HCT116 (cell line): ENCODE data around the gene CATSPERZ. TPM values are rescaled to one million over a fixed set of nuclear protein-coding genes. Genes with fewer than 3 reads are reported as not detected.

Source experiments
- ATAC-seq: fragments of 200-7000 bp; cut with Tn5 transposase; 2 replicates; pipeline ENCODE4 v1.9.1; 2020; ENCODE audit warnings: mild to moderate bottlenecking, moderate library complexity
- BruUV-seq: library from RNA; stranded (reverse); fragments of 400-500 nt; replicated peaks from 2 replicates; lab custom pipeline; 2021; lab: Mats Ljungman, UMichigan
- CTCF ChIA-PET: fragments of 300-600 bp; sonication (Branson Sonifier 250); formaldehyde crosslinking; loops from one replicate; lab custom pipeline; 2021; ENCODE audit warnings: antibody characterized with exemption; lab: Charles Lee
- POLR2A ChIA-PET: fragments of 300-600, 350-600 bp; sonication (Branson Sonifier 250); formaldehyde crosslinking; loops from one replicate; lab custom pipeline; 2021; ENCODE audit warnings: antibody characterized with exemption; lab: Charles Lee
- RAD21 ChIA-PET, 2 experiments: fragments of 300-600 bp; sonication (Branson Sonifier 250); formaldehyde crosslinking; loops; one replicate each; lab custom pipeline; 2023; ENCODE audit warnings: low total read pairs in 2 of 2; ENCODE audit not compliant: uncharacterized antibody in 2 of 2, unreplicated experiment in 2 of 2, low non-redundant PET in 1 of 2; lab: Charles Lee
- DNase-seq: peaks from one replicate; pipeline ENCODE4 v3.0.0-alpha.2; 2010; ENCODE audit warnings: low read depth, low spot score
- H2AFZ ChIP-seq: fragments of 200-600 bp; shearing (Covaris generic), sonication (generic); 2 replicates; pipeline ENCODE4 v1.6.1; 2017; ENCODE audit warnings: low read depth, mixed run types, mixed read lengths, antibody characterized with exemption, low read length; ENCODE audit not compliant: poor library complexity, severe bottlenecking
- H3K27ac ChIP-seq: 2 replicates; pipeline ENCODE4 v1.5.1; 2012; ENCODE audit warnings: low read depth, low read length
- H3K27me3 ChIP-seq: fragments of 200-600 bp; sonication (generic); 2 replicates; pipeline ENCODE4 v1.6.1; 2016; ENCODE audit warnings: mixed run types, low read length, mixed read lengths; ENCODE audit not compliant: insufficient read depth
- H3K36me3 ChIP-seq, 2 experiments: fragments of 200-500 bp in 1 of 2; fragments of 200-600 bp in 1 of 2; sonication (Bioruptor generic) in 1 of 2; sonication (generic) in 1 of 2; 2 replicates each; pipeline versions ENCODE4 v1.5.1 to v1.6.1; 2014 to 2016; ENCODE audit warnings: low read length in 2 of 2, inconsistent platforms in 1 of 2, mixed read lengths in 1 of 2, mixed run types in 1 of 2; ENCODE audit not compliant: insufficient read depth in 2 of 2, control insufficient read depth in 1 of 2
- H3K4me1 ChIP-seq, 2 experiments: fragments of 200-600 bp in 1 of 2; sonication (generic) in 1 of 2; 2 replicates each; pipeline versions ENCODE4 v1.5.1 to v1.6.1; 2012 to 2017; ENCODE audit warnings: low read length in 2 of 2, inconsistent platforms in 1 of 2, mild to moderate bottlenecking in 1 of 2, mixed read lengths in 1 of 2, mixed run types in 1 of 2, moderate library complexity in 1 of 2; ENCODE audit not compliant: insufficient read depth in 2 of 2, control insufficient read depth in 1 of 2
- H3K4me2 ChIP-seq: fragments of 200-600 bp; sonication (generic); 2 replicates; pipeline ENCODE4 v1.6.1; 2017; ENCODE audit warnings: mixed run types, low read length, mixed read lengths
- H3K4me3 ChIP-seq, 2 experiments: fragments of 200-600 bp in 1 of 2; sonication (generic) in 1 of 2; replicated peaks in 1 of 2; 2 replicates each; pipeline ENCODE4 v1.5.1; 2011 to 2016; ENCODE audit warnings: low read length in 2 of 2, control low read depth in 1 of 2, low read depth in 1 of 2, mild to moderate bottlenecking in 1 of 2, mixed read lengths in 1 of 2, mixed run types in 1 of 2
- H3K79me2 ChIP-seq: fragments of 200-600 bp; sonication (generic); 2 replicates; pipeline ENCODE4 v1.6.1; 2017; ENCODE audit warnings: mild to moderate bottlenecking, mixed run types, low read length, moderate library complexity, mixed read lengths; ENCODE audit not compliant: insufficient read depth
- H3K9ac ChIP-seq: fragments of 200-600 bp; sonication (generic); 2 replicates; pipeline ENCODE4 v1.6.1; 2016; ENCODE audit warnings: low read length, mixed read lengths
- H3K9me2 ChIP-seq: fragments of 200-600 bp; sonication (generic), shearing (Covaris generic); 2 replicates; pipeline ENCODE4 v1.6.1; 2017; ENCODE audit warnings: mixed run types, mild to moderate bottlenecking, moderate library complexity; ENCODE audit not compliant: insufficient read depth
- H3K9me3 ChIP-seq, 2 experiments: fragments of 200-500 bp in 1 of 2; fragments of 200-600 bp in 1 of 2; sonication (Bioruptor generic) in 1 of 2; sonication (generic) in 1 of 2; 2 replicates each; pipeline ENCODE4 v1.6.1; 2014 to 2017; ENCODE audit warnings: low read length in 2 of 2, mixed read lengths in 2 of 2, inconsistent platforms in 1 of 2, low read depth in 1 of 2, mild to moderate bottlenecking in 1 of 2, mixed run types in 1 of 2, moderate library complexity in 1 of 2; ENCODE audit not compliant: control insufficient read depth in 1 of 2, insufficient read depth in 1 of 2
- H4K20me1 ChIP-seq: fragments of 200-600 bp; sonication (generic), shearing (Covaris generic); 2 replicates; pipeline ENCODE4 v1.6.1; 2017; ENCODE audit warnings: mixed run types, mild to moderate bottlenecking, moderate library complexity; ENCODE audit not compliant: insufficient read depth
- CBX3 ChIP-seq: IDR thresholded peaks from 2 replicates; pipeline ENCODE4 v1.6.1; 2012; ENCODE audit warnings: low read depth
- CEBPB ChIP-seq: IDR thresholded peaks from 2 replicates; pipeline ENCODE4 v1.6.1; 2012; ENCODE audit warnings: low read depth
- EGR1 ChIP-seq: IDR thresholded peaks from 2 replicates; pipeline ENCODE4 v1.6.1; 2012; ENCODE audit warnings: low read depth
- ELF1 ChIP-seq: IDR thresholded peaks from 2 replicates; pipeline ENCODE4 v1.6.1; 2012; ENCODE audit warnings: low read depth, borderline replicate concordance
- EZH2 ChIP-seq: fragments of 200-600 bp; sonication (generic); IDR thresholded peaks from 2 replicates; pipeline ENCODE4 v1.6.1; 2017; ENCODE audit warnings: antibody characterized with exemption, mixed run types
- FOSL1 ChIP-seq: IDR thresholded peaks from 2 replicates; pipeline ENCODE4 v1.6.1; 2012; ENCODE audit warnings: low read depth
- JUND ChIP-seq: IDR thresholded peaks from 2 replicates; pipeline ENCODE4 v1.6.1; 2012
- POLR2AphosphoS5 ChIP-seq: IDR thresholded peaks from 2 replicates; pipeline ENCODE4 v1.6.1; 2011; ENCODE audit warnings: mild to moderate bottlenecking, low read depth, low read length, moderate library complexity
- RAD21 ChIP-seq: IDR thresholded peaks from 2 replicates; pipeline ENCODE4 v1.6.1; 2012; ENCODE audit warnings: low read depth, mild to moderate bottlenecking
- SIN3A ChIP-seq: IDR thresholded peaks from 2 replicates; pipeline ENCODE4 v1.6.1; 2012; ENCODE audit warnings: low read depth
- SP1 ChIP-seq: IDR thresholded peaks from 2 replicates; pipeline ENCODE4 v1.6.1; 2012; ENCODE audit warnings: low read depth
- SRF ChIP-seq: IDR thresholded peaks from 2 replicates; pipeline ENCODE4 v1.6.1; 2012; ENCODE audit warnings: low read depth
- TCF7L2 ChIP-seq: IDR thresholded peaks from 2 replicates; pipeline ENCODE4 v1.7.0; 2011; ENCODE audit warnings: borderline replicate concordance, inconsistent platforms; ENCODE audit not compliant: insufficient read depth, insufficient read length; ENCODE audit errors: extremely low read depth
- YY1 ChIP-seq: IDR thresholded peaks from 2 replicates; pipeline ENCODE4 v1.6.1; 2011; ENCODE audit warnings: low read length, low read depth, moderate library complexity, mild to moderate bottlenecking; ENCODE audit not compliant: insufficient replicate concordance; ENCODE audit errors: extremely low read depth
- ZFX ChIP-seq: fragments of 450-650 bp; IDR thresholded peaks from 2 replicates; pipeline ENCODE4 v1.6.1; 2017
- intact Hi-C: fragments of 100-400 bp; cut with micrococcal nuclease; formaldehyde crosslinking; loops from 2 replicates; pipeline ENCODE4 v1.10.0; 2022
- total RNA-seq: library from RNA; stranded (reverse); gene quantifications from one replicate; pipeline ENCODE4 v1.2.1, GENCODE V29; 2021; ENCODE audit not compliant: unreplicated experiment
- TF ChIP-seq, protein P1 (sequence below): IDR thresholded peaks from 2 replicates; pipeline ENCODE4 v1.6.1; 2012
- TF ChIP-seq, protein P2 (sequence below): IDR thresholded peaks from 2 replicates; pipeline ENCODE4 v1.6.1; 2012; ENCODE audit warnings: low read depth
- TF ChIP-seq, protein P3 (sequence below): IDR thresholded peaks from 2 replicates; pipeline ENCODE4 v1.6.1; 2012
- TF ChIP-seq, protein P4 (sequence below): IDR thresholded peaks from 2 replicates; pipeline ENCODE4 v1.6.1; 2011; ENCODE audit warnings: mild to moderate bottlenecking, low read length, moderate library complexity; ENCODE audit not compliant: insufficient replicate concordance; ENCODE audit errors: extremely low read depth
- TF ChIP-seq, protein P5 (sequence below), 3 experiments: fragments of 200-600 bp in 1 of 3; sonication (generic) in 1 of 3; IDR thresholded peaks in 2 of 3; conservative IDR thresholded peaks in 1 of 3; 2 replicates each; pipeline ENCODE4 v1.5.1; 2012 to 2017; ENCODE audit warnings: low read depth in 2 of 3, low read length in 2 of 3, antibody characterized with exemption in 1 of 3, borderline replicate concordance in 1 of 3, control low read depth in 1 of 3, mild to moderate bottlenecking in 1 of 3, mixed read lengths in 1 of 3, mixed run types in 1 of 3, moderate library complexity in 1 of 3; ENCODE audit not compliant: insufficient read depth in 1 of 3

Gene CATSPERZ
- total RNA-seq, 1 experiment from 2014 or later, result 1.7 TPM

DNA sequence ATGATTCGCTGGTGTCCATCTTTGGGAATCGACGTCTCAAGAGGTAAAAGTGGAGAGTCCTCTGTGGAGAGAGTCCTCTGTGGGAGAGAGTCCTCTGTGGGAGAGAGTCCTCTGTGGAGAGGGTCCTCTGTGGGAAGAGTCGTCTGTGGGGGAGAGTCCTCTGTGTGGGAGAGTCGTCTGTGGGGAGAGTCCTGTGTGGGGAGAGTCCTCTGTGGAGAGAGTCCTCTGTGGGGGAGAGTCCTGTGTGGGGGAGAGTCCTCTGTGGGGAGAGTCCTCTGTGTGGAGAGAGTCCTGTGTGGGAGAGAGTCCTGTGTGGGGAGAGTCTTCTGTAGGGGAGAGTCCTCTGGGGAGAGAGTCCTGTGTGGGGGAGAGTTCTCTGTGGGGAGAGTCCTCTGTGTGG lies 20.9 kb downstream of the CATSPERZ start:
- peak overlapping the region; percentile 26; the same call in 1 of the 2 replicates for H3K9ac ChIP-seq
- intact Hi-C loops, result no loop called here

More for the DNA sequence above, 20.9 kb downstream of the CATSPERZ start:
- peak overlapping the region; percentile 22; the same call in 1 of the 2 replicates for H3K4me2 ChIP-seq
- H3K79me2 ChIP-seq, result peaks cover 28% of the 10 kb centered on the region
- no peaks in the 10 kb centered on the region for H3K27me3 ChIP-seq
- RAD21 ChIA-PET, result no interaction called here
- H3K36me3 ChIP-seq, result peaks cover 4 to 7% of the 10 kb centered on the region in 2 experiments; a peak in 2 of 4 replicates
- peak overlapping the region; percentile 46 for H3K27ac ChIP-seq
- POLR2A ChIA-PET, result no interaction called here
- H3K4me1 ChIP-seq, result peaks cover 21 to 53% of the 10 kb centered on the region in 2 experiments
- no peaks in the 10 kb centered on the region for H3K9me2 ChIP-seq
- no peak for DNase-seq
- TF ChIP-seq ZFX (no peak), POLR2AphosphoS5 (no peak), EGR1 (no peak), SIN3A (no peak), CEBPB (no peak), TCF7L2 (no peak), CBX3 (no peak), FOSL1 (no peak), SP1 (no peak), YY1 (no peak), SRF (no peak), ELF1 (no peak), JUND (no peak), RAD21 (no peak), EZH2 (no peak)
- TF ChIP-seq, protein P1, sequence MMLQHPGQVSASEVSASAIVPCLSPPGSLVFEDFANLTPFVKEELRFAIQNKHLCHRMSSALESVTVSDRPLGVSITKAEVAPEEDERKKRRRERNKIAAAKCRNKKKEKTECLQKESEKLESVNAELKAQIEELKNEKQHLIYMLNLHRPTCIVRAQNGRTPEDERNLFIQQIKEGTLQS, result no peak
- TF ChIP-seq, protein P2, sequence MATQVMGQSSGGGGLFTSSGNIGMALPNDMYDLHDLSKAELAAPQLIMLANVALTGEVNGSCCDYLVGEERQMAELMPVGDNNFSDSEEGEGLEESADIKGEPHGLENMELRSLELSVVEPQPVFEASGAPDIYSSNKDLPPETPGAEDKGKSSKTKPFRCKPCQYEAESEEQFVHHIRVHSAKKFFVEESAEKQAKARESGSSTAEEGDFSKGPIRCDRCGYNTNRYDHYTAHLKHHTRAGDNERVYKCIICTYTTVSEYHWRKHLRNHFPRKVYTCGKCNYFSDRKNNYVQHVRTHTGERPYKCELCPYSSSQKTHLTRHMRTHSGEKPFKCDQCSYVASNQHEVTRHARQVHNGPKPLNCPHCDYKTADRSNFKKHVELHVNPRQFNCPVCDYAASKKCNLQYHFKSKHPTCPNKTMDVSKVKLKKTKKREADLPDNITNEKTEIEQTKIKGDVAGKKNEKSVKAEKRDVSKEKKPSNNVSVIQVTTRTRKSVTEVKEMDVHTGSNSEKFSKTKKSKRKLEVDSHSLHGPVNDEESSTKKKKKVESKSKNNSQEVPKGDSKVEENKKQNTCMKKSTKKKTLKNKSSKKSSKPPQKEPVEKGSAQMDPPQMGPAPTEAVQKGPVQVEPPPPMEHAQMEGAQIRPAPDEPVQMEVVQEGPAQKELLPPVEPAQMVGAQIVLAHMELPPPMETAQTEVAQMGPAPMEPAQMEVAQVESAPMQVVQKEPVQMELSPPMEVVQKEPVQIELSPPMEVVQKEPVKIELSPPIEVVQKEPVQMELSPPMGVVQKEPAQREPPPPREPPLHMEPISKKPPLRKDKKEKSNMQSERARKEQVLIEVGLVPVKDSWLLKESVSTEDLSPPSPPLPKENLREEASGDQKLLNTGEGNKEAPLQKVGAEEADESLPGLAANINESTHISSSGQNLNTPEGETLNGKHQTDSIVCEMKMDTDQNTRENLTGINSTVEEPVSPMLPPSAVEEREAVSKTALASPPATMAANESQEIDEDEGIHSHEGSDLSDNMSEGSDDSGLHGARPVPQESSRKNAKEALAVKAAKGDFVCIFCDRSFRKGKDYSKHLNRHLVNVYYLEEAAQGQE, result no peak
- TF ChIP-seq, protein P3, sequence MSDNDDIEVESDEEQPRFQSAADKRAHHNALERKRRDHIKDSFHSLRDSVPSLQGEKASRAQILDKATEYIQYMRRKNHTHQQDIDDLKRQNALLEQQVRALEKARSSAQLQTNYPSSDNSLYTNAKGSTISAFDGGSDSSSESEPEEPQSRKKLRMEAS, result no peak
- TF ChIP-seq, protein P4, sequence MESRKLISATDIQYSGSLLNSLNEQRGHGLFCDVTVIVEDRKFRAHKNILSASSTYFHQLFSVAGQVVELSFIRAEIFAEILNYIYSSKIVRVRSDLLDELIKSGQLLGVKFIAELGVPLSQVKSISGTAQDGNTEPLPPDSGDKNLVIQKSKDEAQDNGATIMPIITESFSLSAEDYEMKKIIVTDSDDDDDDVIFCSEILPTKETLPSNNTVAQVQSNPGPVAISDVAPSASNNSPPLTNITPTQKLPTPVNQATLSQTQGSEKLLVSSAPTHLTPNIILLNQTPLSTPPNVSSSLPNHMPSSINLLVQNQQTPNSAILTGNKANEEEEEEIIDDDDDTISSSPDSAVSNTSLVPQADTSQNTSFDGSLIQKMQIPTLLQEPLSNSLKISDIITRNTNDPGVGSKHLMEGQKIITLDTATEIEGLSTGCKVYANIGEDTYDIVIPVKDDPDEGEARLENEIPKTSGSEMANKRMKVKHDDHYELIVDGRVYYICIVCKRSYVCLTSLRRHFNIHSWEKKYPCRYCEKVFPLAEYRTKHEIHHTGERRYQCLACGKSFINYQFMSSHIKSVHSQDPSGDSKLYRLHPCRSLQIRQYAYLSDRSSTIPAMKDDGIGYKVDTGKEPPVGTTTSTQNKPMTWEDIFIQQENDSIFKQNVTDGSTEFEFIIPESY, result no peak
- TF ChIP-seq, protein P5, sequence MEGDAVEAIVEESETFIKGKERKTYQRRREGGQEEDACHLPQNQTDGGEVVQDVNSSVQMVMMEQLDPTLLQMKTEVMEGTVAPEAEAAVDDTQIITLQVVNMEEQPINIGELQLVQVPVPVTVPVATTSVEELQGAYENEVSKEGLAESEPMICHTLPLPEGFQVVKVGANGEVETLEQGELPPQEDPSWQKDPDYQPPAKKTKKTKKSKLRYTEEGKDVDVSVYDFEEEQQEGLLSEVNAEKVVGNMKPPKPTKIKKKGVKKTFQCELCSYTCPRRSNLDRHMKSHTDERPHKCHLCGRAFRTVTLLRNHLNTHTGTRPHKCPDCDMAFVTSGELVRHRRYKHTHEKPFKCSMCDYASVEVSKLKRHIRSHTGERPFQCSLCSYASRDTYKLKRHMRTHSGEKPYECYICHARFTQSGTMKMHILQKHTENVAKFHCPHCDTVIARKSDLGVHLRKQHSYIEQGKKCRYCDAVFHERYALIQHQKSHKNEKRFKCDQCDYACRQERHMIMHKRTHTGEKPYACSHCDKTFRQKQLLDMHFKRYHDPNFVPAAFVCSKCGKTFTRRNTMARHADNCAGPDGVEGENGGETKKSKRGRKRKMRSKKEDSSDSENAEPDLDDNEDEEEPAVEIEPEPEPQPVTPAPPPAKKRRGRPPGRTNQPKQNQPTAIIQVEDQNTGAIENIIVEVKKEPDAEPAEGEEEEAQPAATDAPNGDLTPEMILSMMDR (IDR thresholded peaks at IDR 0.05 in 2 of 3, conservative IDR thresholded peaks at IDR 0.05 in 1 of 3; ENCODE audit: borderline replicate concordance in 1 of 3, insufficient read depth in 1 of 3, low read depth in 2 of 3, low read length in 2 of 3), result no peak
- TF ChIP-seq, all 23 proteins: peak for 0
- Histone ChIP-seq H3K4me3 (no peak overlapping the region), H4K20me1 (no peaks in the 10 kb centered on the region), H2AFZ (no peak overlapping the region), H3K9me3 (no peaks in the 10 kb centered on the region)
- no TSS peak for BruUV-seq
- CTCF ChIA-PET, result no interaction called here
- no peak for ATAC-seq
